Heart left ventricle (tissue), 16 donors: ENCODE measurements around the gene AGA. TPM values are rescaled to one million over a fixed set of nuclear protein-coding genes. Genes with fewer than 3 reads are reported as not detected.

Source experiments
- ATAC-seq, 4 donors: fragments of 200-7000 bp; cut with Tn5 transposase; one replicate each; pipeline ENCODE4 v1.9.1; 2020 to 2022; ENCODE audit warnings: moderate library complexity in 4 of 4, mild to moderate bottlenecking in 3 of 4, moderate number of reproducible peaks in 1 of 4
- DNase-seq, 5 donors: peaks; one replicate each; pipeline ENCODE4 v3.0.0-alpha.2; 2020
- H3K27ac ChIP-seq, 12 donors: fragments of 200-600 bp; sonication (generic) in 4 of 12; one replicate each; pipeline versions ENCODE4 v1.5.0 to v1.8.0; 2016 to 2022; ENCODE audit warnings: mild to moderate bottlenecking in 2 of 12
- H3K27me3 ChIP-seq, 9 donors: fragments of 200-600 bp; sonication (generic) in 2 of 9; one replicate each; pipeline versions ENCODE4 v1.5.1 to v1.8.0; 2016 to 2022; ENCODE audit warnings: mild to moderate bottlenecking in 3 of 9
- H3K36me3 ChIP-seq, 9 donors: fragments of 200-600 bp; sonication (generic) in 2 of 9; one replicate each; pipeline versions ENCODE4 v1.5.0 to v1.8.0; 2018 to 2022; ENCODE audit warnings: mild to moderate bottlenecking in 2 of 9
- H3K4me1 ChIP-seq, 12 donors: fragments of 200-600 bp; sonication (generic) in 4 of 12; one replicate each; pipeline versions ENCODE4 v1.5.0 to v1.8.0; 2016 to 2022; ENCODE audit warnings: mild to moderate bottlenecking in 3 of 12
- H3K4me3 ChIP-seq, 12 donors: fragments of 200-600 bp; sonication (generic) in 4 of 12; one replicate each; pipeline versions ENCODE4 v1.5.0 to v1.8.0; 2017 to 2022; ENCODE audit warnings: mild to moderate bottlenecking in 9 of 12, moderate library complexity in 4 of 12
- H3K9me3 ChIP-seq, 12 donors: fragments of 200-600 bp; sonication (generic) in 4 of 12; one replicate each; pipeline versions ENCODE4 v1.5.0 to v1.8.0; 2016 to 2022; ENCODE audit warnings: mild to moderate bottlenecking in 1 of 12
- CTCF ChIP-seq, 12 donors: fragments of 200-600 bp; sonication (generic) in 4 of 12; IDR thresholded peaks; one replicate each; pipeline versions ENCODE4 v1.5.0 to v1.8.0; 2018 to 2022; ENCODE audit warnings: antibody characterized with exemption in 12 of 12, mild to moderate bottlenecking in 5 of 12
- POLR2A ChIP-seq, 2 donors: fragments of 450-650 bp; IDR thresholded peaks; one replicate each; pipeline ENCODE4 v1.6.1; 2017; ENCODE audit warnings: antibody characterized with exemption in 2 of 2, mild to moderate bottlenecking in 2 of 2, moderate library complexity in 2 of 2
- WGBS, 4 donors: extraction: QIAGEN DNeasy Blood & Tissue Kit in 2 of 4; methylation state at CpG; one replicate each; pipeline versions ENCODE4 v1.1.5 to v1.1.7; 2013 to 2018; 5-methylcytosine and 5-hydroxymethylcytosine counted together
- intact Hi-C, 10 donors: fragments of 100-400 bp; cut with DNase I; formaldehyde crosslinking; loops; one replicate each; pipeline versions ENCODE4 v1.11.1 to v1.14.2; 2022
- polyA plus RNA-seq, 2 donors: library from polyadenylated mRNA; stranded (reverse); fragments of 200-250 nt; gene quantifications; one replicate each; pipeline ENCODE4 v1.2.3, GENCODE V29; 2013
- total RNA-seq, 9 donors: library from RNA; depleted of rRNA in 2 of 9; stranded (reverse); fragments of >200 nt in 2 of 9; fragmentation: NEBNext Ultra II Directional in 3 of 9; extraction: Animal tissue kit (Norgen Biotek cat#: 25700) in 3 of 9; gene quantifications; one replicate each; pipeline versions ENCODE4 v1.1.0 to v1.2.4, GENCODE V29; 2016 to 2023
- donor health status: ischemic (EF 13 %, LVEDD 7.1; RV severe dilation, severe dysfunction).
- donor health status: healthy with polysubstance abuse.
- donor health status: DM: no; HTN: yes; CAD: no.
- donor health status: DM: no; HTN: no; CAD: no.
- donor health status: ischemic (EF 25% LVEDD 6.9; RV normal size, moderate dysfunction).
- donor health status: ischemic (EF 25% LVEDD 5.7; RV mildly dilated, moderate dysfunction).
- donor health status: healthy.
- donor health status: DM: yes; HTN: yes; CAD: no.
- donor health status: ischemic (EF 35%, LVEDD 5.7; RV mildly dilated, moderate dysfunction).
- donor health status: nonischemic (EF 11% LVEDD 7.7; RV severe dilation, severe dysfunction).
- donor health status: DM: yes; HTN: yes; CAD: no.
- donor health status: PGD.
- donor health status: ischemic (EF 29% LVEDD 5.4; RV normal size, mild dysfunction).
- donor health status: nonischemic (EF 23%, LVEDD 6.1; RV moderate dilation, normal function).

Gene AGA
- total and polyA plus RNA-seq, 11 donors = 3.8 to 13.4 (median 8.0) TPM

- no peaks in the 10 kb centered on the region for H3K4me1 ChIP-seq
- DNase-seq = no peak
- no peak for ATAC-seq
- H3K27ac ChIP-seq = no peak overlapping the region
- intact Hi-C loops = no loop called here
- TF ChIP-seq CTCF (IDR thresholded peaks at IDR 0.05) (no peak), POLR2A (IDR thresholded peaks at IDR 0.05) (no peak)
- no peaks in the 10 kb centered on the region for H3K9me3 ChIP-seq
- no peaks in the 10 kb centered on the region for H3K27me3 ChIP-seq
- H3K36me3 ChIP-seq = no peaks in the 10 kb centered on the region
- no peak overlapping the region for H3K4me3 ChIP-seq
- 70 to 82% (median 75%) methylated on average over 2 of the region's 2 CpGs for WGBS, 4 donors
Measured at GRCh38 chr4:177405508-177405907, 36.7 kb downstream of the AGA start.

- intact Hi-C loops = no loop called here
- no peak for ATAC-seq
- Histone ChIP-seq H3K4me1 (no peaks in the 10 kb centered on the region), H3K9me3 (peaks cover 0 to 1% (median 0%) of the 10 kb centered on the region in 12 donors), H3K27me3 (no peaks in the 10 kb centered on the region), H3K4me3 (no peak overlapping the region), H3K27ac (no peak overlapping the region), H3K36me3 (no peaks in the 10 kb centered on the region)
- no peak for TF ChIP-seq POLR2A (IDR thresholded peaks at IDR 0.05)
- TF ChIP-seq CTCF (IDR thresholded peaks at IDR 0.05) = no peak
- WGBS, 4 donors = 79 to 87% (median 82%) methylated on average over 4 of the region's 4 CpGs
- no peak for DNase-seq
Measured at GRCh38 chr4:177404986-177405385, 37.3 kb downstream of the AGA start.

- ATAC-seq = no peak
- intact Hi-C loops = no loop called here
- WGBS, 4 donors = 68 to 81% (median 77%) methylated on average over 3 of the region's 3 CpGs
Measured at GRCh38 chr4:177404342-177404741, 37.9 kb downstream of the AGA start.

GRCh38 chr4:177403746-177404145, 38.5 kb downstream of the AGA start:
- ATAC-seq = no peak

More at GRCh38 chr4:177404342-177404741, 37.9 kb downstream of the AGA start:
- TF ChIP-seq CTCF (IDR thresholded peaks at IDR 0.05) (no peak), POLR2A (IDR thresholded peaks at IDR 0.05) (no peak)
- Histone ChIP-seq H3K4me1 (no peaks in the 10 kb centered on the region), H3K27ac (no peak overlapping the region), H3K9me3 (peaks cover 0 to 3% (median 0%) of the 10 kb centered on the region in 12 donors), H3K36me3 (no peaks in the 10 kb centered on the region), H3K27me3 (no peaks in the 10 kb centered on the region), H3K4me3 (no peak overlapping the region)
- no peak for DNase-seq

More at GRCh38 chr4:177403746-177404145, 38.5 kb downstream of the AGA start:
- 64 to 72% (median 68%) methylated on average over 6 of the region's 6 CpGs for WGBS, 4 donors
- peaks cover 0 to 3% (median 0%) of the 10 kb centered on the region in 12 donors for H3K9me3 ChIP-seq
- no peak overlapping the region for H3K27ac ChIP-seq
- no peaks in the 10 kb centered on the region for H3K4me1 ChIP-seq
- H3K27me3 ChIP-seq = no peaks in the 10 kb centered on the region
- intact Hi-C loops = no loop called here
- TF ChIP-seq CTCF (IDR thresholded peaks at IDR 0.05) (no peak), POLR2A (IDR thresholded peaks at IDR 0.05) (no peak)
- no peaks in the 10 kb centered on the region for H3K36me3 ChIP-seq
- no peak overlapping the region for H3K4me3 ChIP-seq
- DNase-seq = no peak
